ENCODE measurements around the gene IPO5. TPM values are rescaled to one million over a fixed set of nuclear protein-coding genes. Genes with fewer than 3 reads are reported as not detected.

Gene IPO5
- total RNA-seq, 4 donors from 2014 or later: 34.0 to 134 (median 78.6) TPM

GRCh38 chr13:97932647-97933046, 20.8 kb upstream of the IPO5 start:
- Histone ChIP-seq H3K36me3 (no peaks in the 10 kb centered on the region), H3K9me3 (no peaks in the 10 kb centered on the region), H3K4me3 (no peak overlapping the region), H3K27ac (no peak overlapping the region), H3K27me3 (no peaks in the 10 kb centered on the region), H3K4me1 (no peaks in the 10 kb centered on the region)
- WGBS, 2 donors: 66 to 79% methylated on average over 5 of the region's 5 CpGs
- TF ChIP-seq CTCF (IDR thresholded peaks at IDR 0.05): no peak
- no peak for TF ChIP-seq POLR2A (IDR thresholded peaks at IDR 0.05)
- no peak for DNase-seq
- intact Hi-C loops (cut with DNase I): no loop called here

- intact Hi-C loops (cut with DNase I): no loop called here
- Histone ChIP-seq H3K9me3 (no peaks in the 10 kb centered on the region), H3K27ac (no peak overlapping the region), H3K4me1 (no peaks in the 10 kb centered on the region), H3K4me3 (no peak overlapping the region), H3K27me3 (no peaks in the 10 kb centered on the region), H3K36me3 (no peaks in the 10 kb centered on the region)
- DNase-seq: no peak
- TF ChIP-seq CTCF (IDR thresholded peaks at IDR 0.05): no peak
- no peak for TF ChIP-seq POLR2A (IDR thresholded peaks at IDR 0.05)
These were observed 19.7 kb upstream of the IPO5 start for GRCh38 chr13:97933776-97934175.

GRCh38 chr13:97934590-97934989, 18.9 kb upstream of the IPO5 start:
- intact Hi-C loops (cut with DNase I): no loop called here
- 34 to 60% methylated on average over 3 to 4 of the region's 5 CpGs for WGBS, 2 donors
- H3K4me1 ChIP-seq: no peaks in the 10 kb centered on the region
- H3K4me3 ChIP-seq: no peak overlapping the region
- TF ChIP-seq CTCF (IDR thresholded peaks at IDR 0.05) (no peak), POLR2A (IDR thresholded peaks at IDR 0.05) (no peak)
- no peaks in the 10 kb centered on the region for H3K27me3 ChIP-seq
- H3K27ac ChIP-seq: no peak overlapping the region
- H3K9me3 ChIP-seq: no peaks in the 10 kb centered on the region
- H3K36me3 ChIP-seq: no peaks in the 10 kb centered on the region
- DNase-seq: no peak

GRCh38 chr13:97935071-97935470, 18.4 kb upstream of the IPO5 start:
- no peak overlapping the region for H3K4me3 ChIP-seq
- H3K27ac ChIP-seq: no peak overlapping the region
- H3K9me3 ChIP-seq: no peaks in the 10 kb centered on the region
- no peaks in the 10 kb centered on the region for H3K4me1 ChIP-seq
- DNase-seq: no peak
- 27 to 33% methylated on average over 2 of the region's 2 CpGs for WGBS, 2 donors
- intact Hi-C loops (cut with DNase I): no loop called here
- no peak for TF ChIP-seq POLR2A (IDR thresholded peaks at IDR 0.05)
- TF ChIP-seq CTCF (IDR thresholded peaks at IDR 0.05): no peak
- no peaks in the 10 kb centered on the region for H3K27me3 ChIP-seq
- H3K36me3 ChIP-seq: no peaks in the 10 kb centered on the region

- Histone ChIP-seq H3K27ac (no peak overlapping the region), H3K4me3 (no peak overlapping the region), H3K9me3 (no peaks in the 10 kb centered on the region), H3K27me3 (no peaks in the 10 kb centered on the region), H3K4me1 (no peaks in the 10 kb centered on the region), H3K36me3 (no peaks in the 10 kb centered on the region)
- no peak for DNase-seq
- intact Hi-C loops (cut with DNase I): no loop called here
- WGBS, 2 donors: 38 to 59% methylated on average over 3 of the region's 3 CpGs
- TF ChIP-seq POLR2A (IDR thresholded peaks at IDR 0.05) (no peak), CTCF (IDR thresholded peaks at IDR 0.05) (no peak)
These were observed 17.4 kb upstream of the IPO5 start for GRCh38 chr13:97936036-97936435.
